Amniotic epithelial cell (primary cell): ENCODE data around the gene IL9.
"Not testable (repeated sequence)": the region's sequence is repeated elsewhere in the genome, so short reads cannot be mapped to it uniquely, and the experiment has no call there.

ENCODE experiments used
- DNase-seq: peaks from one replicate; pipeline ENCODE4 v3.0.0-alpha.2; 2010; ENCODE audit warnings: low read depth

The IL9 gene

DNA sequence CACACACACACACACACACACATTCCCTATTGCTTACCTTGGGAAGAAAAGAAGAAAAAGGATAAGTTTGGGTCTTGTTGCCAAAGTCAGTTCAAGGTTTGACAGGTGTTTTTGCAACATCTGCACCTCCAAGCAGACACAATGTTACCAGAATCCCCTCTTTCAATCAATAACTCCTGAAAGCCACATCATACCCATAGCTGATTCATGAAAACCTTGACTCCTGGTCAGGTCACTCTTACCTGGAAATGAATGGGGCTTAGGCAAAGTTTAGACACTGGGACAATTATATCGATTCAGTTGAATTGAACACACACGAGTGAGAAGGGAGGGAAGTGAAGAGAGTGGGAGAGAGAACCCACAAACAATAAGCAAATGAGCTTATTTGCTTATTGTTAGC is 27.0 kb downstream of the IL9 start:
- DNase-seq, result no peak

DNA sequence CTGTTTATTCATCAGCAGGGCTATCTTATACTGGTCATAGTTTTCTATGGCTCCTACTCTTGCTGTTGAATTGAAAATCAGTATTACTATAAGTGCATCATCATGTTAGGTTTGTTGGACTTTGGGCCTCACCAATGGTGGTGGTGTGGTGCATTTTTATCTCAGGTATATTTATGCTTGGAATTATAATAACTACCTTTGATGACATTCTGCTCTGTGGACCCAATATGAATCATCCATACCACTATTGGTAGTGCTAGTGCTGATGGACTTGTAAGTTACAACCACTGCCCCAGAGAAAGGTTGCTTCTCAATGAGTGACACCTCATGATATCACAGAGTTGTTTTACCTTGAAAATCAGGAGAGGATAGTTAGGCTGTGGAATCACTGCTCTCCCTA is 28.0 kb downstream of the IL9 start:
- no peak for DNase-seq

- DNase-seq, result no peak
These were observed 29.6 kb downstream of the IL9 start for GRCh38 chr5:135866016-135866415.

DNA sequence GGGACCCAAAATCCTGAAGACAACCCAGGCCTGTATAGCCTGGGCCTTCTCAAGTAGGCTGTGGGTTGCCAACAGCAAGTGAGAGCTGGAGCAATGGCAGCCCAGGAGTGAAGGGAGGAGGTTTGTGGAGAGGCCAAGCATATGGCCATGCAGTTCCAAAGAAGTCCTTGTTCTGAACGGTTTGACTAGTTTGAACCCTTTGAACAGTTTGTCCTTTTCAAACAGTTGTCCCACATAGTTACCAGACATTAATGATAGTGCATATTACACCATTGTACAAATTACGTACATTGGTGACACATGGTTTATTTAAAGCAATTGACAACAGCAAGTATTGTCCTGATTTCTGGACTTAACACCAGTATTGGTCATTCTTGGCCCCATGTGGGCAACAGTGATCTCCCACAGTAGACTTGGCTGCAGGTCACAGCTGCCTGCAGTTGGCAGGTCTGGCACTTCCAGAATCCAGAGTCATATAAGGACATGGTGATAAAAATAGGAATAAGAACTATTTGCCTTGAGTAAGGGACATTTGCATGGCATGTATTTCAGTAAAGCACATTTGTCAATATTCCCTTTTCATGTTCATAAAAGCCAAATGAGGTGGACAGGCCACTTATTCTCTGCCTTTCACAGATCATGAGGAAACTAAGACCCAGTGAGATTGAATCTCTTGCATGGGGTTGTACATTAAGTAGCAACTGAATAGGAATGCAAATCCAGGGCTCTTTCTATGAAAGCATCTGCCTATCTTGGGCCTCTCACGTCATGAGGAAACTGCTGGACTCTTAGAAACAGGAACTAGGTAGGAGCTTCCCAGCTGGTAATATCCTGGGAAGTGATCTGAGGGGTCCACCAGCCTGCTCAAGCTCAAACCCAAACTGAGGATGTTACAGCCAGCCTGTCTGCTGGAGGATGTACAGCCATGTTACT is 30.9 kb downstream of the IL9 start:
- DNase-seq, result no peak

DNA sequence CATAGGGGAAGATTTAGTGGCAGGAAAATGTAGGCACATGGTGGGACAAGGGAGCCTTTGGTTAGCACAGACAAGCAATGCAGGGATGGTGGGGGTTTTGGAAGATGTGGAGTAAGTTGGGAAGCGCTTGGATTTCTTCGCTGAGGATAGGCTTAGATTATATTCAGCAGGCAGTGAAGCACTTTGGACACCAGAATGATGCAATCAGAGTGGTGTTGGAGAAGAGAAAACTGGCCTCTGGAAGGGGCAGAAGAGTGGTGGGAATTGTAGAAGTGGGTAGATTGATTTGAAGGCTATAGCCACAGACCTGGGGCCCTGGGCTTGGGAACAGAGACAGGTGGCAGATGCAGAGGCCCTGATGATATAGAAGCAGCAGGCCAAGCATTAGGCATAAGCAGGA is 32.9 kb downstream of the IL9 start:
- DNase-seq, result no peak

- no peak for DNase-seq
These were observed 33.6 kb downstream of the IL9 start for GRCh38 chr5:135862086-135862485.

DNA sequence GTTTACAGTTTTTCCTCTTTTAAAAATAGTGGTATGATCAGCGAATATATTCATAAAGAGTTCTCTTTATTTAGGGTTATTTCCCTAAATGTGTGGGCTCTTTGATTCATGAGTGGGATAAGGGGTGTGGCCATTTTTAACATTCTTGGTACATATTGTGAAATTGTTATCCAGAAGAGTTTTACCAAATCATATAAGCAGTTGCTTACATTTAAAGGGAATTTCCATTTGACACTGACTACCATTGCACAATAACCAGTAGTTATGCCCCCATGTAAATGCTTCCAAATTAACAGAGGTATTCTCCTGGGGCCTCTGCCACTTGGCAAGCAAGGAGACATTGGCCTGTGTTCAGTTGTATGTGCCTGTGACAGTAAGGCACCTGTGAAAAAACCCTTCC is 34.0 kb downstream of the IL9 start:
- DNase-seq, result no peak

DNA sequence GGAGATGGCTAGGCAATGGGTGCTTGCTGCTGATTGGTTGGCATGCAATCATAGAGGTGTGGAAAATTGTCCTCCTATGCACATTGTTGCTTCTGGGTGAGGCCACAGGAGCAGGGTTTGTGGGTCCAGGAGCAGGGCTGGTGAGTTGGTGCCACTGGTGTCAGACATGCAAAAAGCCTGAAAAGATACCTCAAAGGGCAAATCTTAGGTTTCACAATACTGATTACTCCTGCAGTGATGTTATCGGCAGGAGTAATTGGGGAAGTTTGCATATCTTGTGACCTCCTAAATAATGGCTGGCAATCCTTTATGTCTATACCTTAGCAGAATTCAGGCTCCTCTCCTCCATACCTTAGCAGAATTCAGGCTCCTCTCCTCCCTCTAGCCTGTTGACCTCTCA is 36.0 kb downstream of the IL9 start:
- no peak for DNase-seq

DNA sequence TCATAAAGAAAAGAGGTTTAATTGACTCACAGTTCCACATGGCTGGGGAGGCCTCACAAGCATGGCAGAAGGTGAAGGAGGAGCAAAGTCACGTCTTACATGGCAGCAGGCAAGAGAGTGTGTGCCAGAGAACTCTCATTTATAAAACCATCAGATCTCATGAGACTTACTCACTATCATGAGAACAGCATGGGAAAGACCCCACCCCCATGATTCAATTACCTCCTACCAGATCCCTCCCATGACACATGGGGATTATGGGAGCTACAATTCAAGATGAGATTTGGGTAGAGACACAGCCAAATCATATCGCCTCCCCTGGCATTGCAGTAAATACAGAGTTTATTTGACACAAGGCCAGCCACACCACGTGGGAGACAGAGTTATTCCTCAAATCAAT is 36.5 kb downstream of the IL9 start:
- DNase-seq, result not testable (repeated sequence)

DNA sequence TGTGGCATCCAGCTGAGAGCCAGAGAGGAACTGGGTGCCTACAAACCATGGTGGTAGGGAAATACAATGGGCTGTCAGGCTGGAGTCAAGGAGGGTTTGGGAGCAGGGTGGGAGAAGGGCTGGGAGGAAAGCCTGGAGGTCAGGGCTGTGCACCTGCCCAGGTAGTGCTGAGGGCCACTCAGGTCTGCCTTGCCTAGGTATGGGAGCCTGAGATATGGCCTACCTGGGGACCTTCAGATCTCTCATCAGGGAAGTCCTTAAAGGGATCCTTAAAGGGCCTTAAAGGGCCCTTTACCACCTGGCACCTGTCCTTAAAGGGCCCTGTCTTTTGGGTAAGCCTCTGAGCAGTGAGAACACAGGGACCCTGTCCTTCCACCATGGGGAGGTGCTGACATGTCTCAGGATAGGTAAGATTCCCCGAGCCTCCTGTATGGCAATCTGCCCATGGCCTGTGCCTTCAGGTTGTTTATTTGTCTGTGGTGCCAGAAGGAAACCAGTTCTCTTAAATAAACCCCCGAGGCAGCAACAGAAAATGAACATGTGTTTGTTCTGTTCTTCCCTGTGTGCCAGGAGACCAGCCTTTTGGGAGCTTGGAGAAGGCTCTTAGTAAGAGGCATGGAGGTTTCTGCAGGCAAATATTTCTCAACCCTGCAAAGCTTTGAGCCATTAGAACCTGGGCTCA is 37.9 kb downstream of the IL9 start:
- no peak for DNase-seq

DNA sequence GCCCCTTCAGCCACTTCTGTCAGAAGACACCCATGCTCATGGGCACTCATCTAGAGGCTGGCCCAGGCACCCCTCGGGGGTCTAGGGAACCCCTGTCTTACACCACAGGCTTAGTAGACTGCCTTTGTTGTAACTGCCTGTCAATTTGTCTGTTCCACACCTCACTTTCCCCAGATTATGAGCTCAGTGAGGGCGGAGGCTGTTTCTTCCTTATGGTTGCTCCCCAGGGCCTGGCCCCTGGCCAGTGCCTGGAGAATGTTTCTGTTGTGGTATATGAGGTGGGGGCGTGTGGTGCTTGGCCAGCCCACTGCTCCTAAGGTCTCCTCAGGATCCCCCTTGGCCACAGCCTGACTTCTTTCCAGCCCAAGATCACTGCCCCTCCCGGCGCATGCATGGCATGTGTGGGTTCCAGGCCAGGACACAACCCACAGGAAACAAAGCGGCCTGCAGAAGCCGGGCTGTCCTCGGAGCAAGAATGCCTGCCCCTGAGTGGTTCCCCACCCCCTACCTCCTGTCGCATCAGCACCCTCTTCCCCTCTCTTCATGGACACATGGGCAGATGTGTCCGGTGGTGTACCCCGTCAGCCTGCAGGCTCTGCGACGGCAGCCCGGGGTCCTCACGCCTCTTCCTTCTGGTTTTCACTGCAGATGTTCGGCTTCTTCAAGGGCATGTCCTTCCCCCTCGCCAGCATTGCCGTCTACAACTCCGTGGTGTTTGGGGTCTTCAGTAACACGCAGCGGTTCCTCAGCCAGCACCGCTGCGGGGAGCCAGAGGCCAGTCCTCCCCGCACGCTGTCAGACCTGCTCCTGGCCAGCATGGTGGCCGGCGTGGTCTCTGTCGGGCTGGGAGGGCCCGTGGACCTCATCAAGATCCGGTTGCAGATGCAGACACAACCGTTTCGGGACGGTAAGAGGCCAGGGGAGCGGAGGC is 43.5 kb downstream of the IL9 start:
- DNase-seq, result no peak

GRCh38 chr5:135851186-135851914 is 44.3 kb downstream of the IL9 start:
- DNase-seq, result no peak

DNA sequence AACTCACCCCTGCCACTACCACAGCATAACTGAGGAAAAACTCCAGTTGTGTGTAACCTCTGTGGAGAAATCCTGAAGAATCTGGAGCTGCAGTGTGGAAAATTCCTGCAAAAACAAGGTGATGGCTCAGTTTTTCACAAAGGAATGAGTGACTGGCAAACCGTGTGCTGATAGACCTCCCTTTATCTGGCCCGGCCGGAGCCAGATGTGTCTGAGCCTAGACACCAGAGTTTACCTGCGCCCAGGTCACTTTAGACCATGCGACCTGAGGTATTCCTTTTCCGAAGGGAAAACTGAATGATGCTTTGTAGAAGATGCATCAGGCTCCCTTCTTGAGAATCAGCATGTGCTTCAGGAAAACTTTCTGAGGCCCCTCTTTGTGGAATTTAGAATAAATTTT is 45.0 kb downstream of the IL9 start:
- no peak for DNase-seq

DNA sequence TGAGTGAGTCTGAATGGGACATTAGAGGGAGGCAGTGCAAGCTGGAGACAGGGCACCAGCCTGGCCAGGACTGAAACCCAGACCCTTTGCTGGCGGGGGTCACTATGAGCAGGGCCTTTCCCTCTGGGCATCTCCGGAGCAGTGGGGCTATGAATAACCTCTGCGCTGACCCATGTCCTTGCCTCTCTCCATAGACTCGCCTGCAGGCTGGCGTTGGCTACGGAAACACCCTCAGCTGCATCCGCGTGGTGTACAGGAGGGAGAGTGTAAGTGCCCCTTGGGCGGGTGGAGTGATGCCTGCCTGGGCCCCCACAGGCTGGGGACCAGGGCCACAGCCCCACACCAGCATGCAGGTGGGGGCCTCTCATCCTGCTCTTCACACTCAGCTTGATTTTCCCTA is 45.4 kb downstream of the IL9 start:
- no peak for DNase-seq

DNA sequence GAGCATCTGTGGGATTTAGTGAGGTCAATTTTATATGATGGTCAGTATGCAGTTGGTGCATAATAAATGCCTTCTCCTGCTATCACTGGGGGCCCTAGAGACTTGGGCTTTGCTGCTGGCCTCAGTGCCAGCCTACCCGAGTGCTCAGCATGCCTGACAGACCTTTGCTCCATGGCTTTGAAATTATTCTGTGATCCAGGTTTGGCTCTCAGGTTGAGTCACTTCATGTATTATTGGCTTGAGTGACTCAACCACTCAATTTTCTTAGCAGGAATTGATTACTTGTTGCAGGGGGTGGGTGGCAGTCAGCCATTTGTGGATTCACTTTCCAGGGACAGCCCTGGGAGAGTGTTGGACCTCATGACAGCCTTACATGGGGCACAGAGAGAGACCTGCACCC is 47.7 kb downstream of the IL9 start:
- DNase-seq, result no peak

GRCh38 chr5:135846311-135846710 is 49.3 kb downstream of the IL9 start:
- no peak for DNase-seq

GRCh38 chr5:135843571-135844337 is 51.9 kb downstream of the IL9 start:
- DNase-seq, result no peak

GRCh38 chr5:135842737-135843136 is 52.9 kb downstream of the IL9 start:
- DNase-seq, result no peak
